Adrenal gland (tissue), 12 donors: ENCODE data around the gene SERPINE2. TPM values are rescaled to one million over a fixed set of nuclear protein-coding genes. Genes with fewer than 3 reads are reported as not detected.
"Not testable (repeated sequence)": the region's sequence is repeated elsewhere in the genome, so short reads cannot be mapped to it uniquely, and the experiment has no call there.

ENCODE experiments used
- DNase-seq, 7 donors: peaks; one replicate each; pipeline ENCODE4 v3.0.0-alpha.2; 2019 to 2020
- H3K27ac ChIP-seq, 5 donors: fragments of 200-600 bp; sonication (generic) in 4 of 5; 1 replicate in 3 of 5; 2 replicates in 2 of 5; pipeline versions ENCODE4 v1.5.1 to v1.8.0; 2016 to 2020; ENCODE audit warnings: mild to moderate bottlenecking in 1 of 5
- H3K27me3 ChIP-seq: fragments of 200-600 bp; 2 replicates; pipeline ENCODE4 v1.8.0; 2021
- H3K36me3 ChIP-seq, 2 donors: fragments of 200-600 bp; replicated peaks in 1 of 2; 1 replicate in 1 of 2; 2 replicates in 1 of 2; pipeline versions ENCODE4 v1.5.1 to v1.8.0; 2018 to 2022
- H3K4me1 ChIP-seq, 2 donors: fragments of 200-600 bp; replicated peaks in 1 of 2; 1 replicate in 1 of 2; 2 replicates in 1 of 2; pipeline versions ENCODE4 v1.5.1 to v1.8.0; 2018 to 2021
- H3K4me3 ChIP-seq, 4 donors: fragments of 200-600 bp; sonication (generic) in 3 of 4; one replicate each; pipeline ENCODE4 v1.5.1; 2016 to 2018
- H3K9me3 ChIP-seq, 3 donors: fragments of 200-600 bp; sonication (generic) in 1 of 3; replicated peaks in 1 of 3; 1 replicate in 2 of 3; 2 replicates in 1 of 3; pipeline versions ENCODE4 v1.5.1 to v1.8.0; 2016 to 2021
- POLR2A ChIP-seq, 2 donors: fragments of 450-650 bp; IDR thresholded peaks; one replicate each; pipeline ENCODE4 v1.6.1; 2017; ENCODE audit warnings: antibody characterized with exemption in 2 of 2, mild to moderate bottlenecking in 2 of 2, moderate library complexity in 1 of 2
- WGBS, 4 donors: extraction: QIAGEN DNeasy Blood & Tissue Kit in 2 of 4; methylation state at CpG; one replicate each; pipeline versions ENCODE4 v1.1.5 to v1.1.7; 2013 to 2017; 5-methylcytosine and 5-hydroxymethylcytosine counted together
- intact Hi-C, 2 donors: fragments of 100-400 bp; cut with DNase I; formaldehyde crosslinking; loops; one replicate each; pipeline versions ENCODE4 v1.14.1 to v1.15.0; 2022 to 2023
- polyA plus RNA-seq, 3 donors: library from polyadenylated mRNA; stranded (reverse); fragments of 200-250 nt in 2 of 3; fragments of 350-450 nt in 1 of 3; fragmentation: Illumina TruSeq in 1 of 3; extraction: RNeasy Lipid Tissue Mini Kit (QIAGEN cat#74804) in 1 of 3; gene quantifications; one replicate each; pipeline ENCODE4 v1.2.3, GENCODE V29; 2013 to 2014
- total RNA-seq, 9 donors: library from RNA; depleted of rRNA in 4 of 9; stranded (reverse); fragments of >200 nt in 4 of 9; fragments of 120-200 nt in 1 of 9; fragmentation: NEBNext Ultra II Directional in 1 of 9; extraction: Animal tissue kit (Norgen Biotek cat#: 25700) in 1 of 9; gene quantifications; one replicate each; pipeline versions ENCODE4 v1.1.0 to v1.2.4, GENCODE V29; 2013 to 2023
- TF ChIP-seq, protein P1 (sequence below), 6 experiments: fragments of 450-650 bp in 4 of 6; fragments of 200-600 bp in 2 of 6; sonication (generic) in 1 of 6; IDR thresholded peaks; 1 replicate in 5 of 6; 2 replicates in 1 of 6; pipeline versions ENCODE4 v1.5.1 to v1.8.0; 2016 to 2021; ENCODE audit warnings: antibody characterized with exemption in 6 of 6, mild to moderate bottlenecking in 2 of 6, moderate library complexity in 1 of 6
- donor health status: healthy with polysubstance abuse.
- donor health status: Bipolar disorder and iron deficiency.
- donor health status: DM: yes; HTN: yes; CAD: no.
- donor health status: DM: no; HTN: no; CAD: no.
- donor health status: DM: no; HTN: no; CAD: no.
- donor health status: DM: yes; HTN: yes; CAD: no.

Gene SERPINE2
- total and polyA plus RNA-seq, 12 donors, result 6.2 to 61.6 (median 16.0) TPM

DNA sequence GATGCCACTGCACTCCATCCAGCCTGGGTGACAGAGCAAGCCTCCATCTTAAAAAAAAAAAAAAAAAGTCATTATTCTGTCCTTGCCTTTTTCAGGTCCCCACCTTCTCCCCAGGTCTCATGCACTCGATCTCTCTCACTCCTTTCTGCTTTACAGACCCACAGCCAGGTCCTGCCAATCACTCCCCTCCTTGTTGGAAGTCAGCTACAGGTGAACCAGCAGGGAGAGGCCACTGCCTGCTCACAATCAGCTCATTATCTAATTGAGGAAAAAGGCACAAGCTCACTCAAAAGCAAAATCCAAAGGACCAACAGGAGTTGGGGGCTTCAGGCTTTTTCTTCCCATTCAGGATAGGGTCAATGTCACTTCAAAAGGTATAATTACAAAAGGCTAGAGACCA is 96.0 kb downstream of the SERPINE2 start:
- peaks cover 11 to 32% of the 10 kb centered on the region in 2 donors for H3K4me1 ChIP-seq
- no peaks in the 10 kb centered on the region for H3K36me3 ChIP-seq
- no peaks in the 10 kb centered on the region for H3K9me3 ChIP-seq
- H3K4me3 ChIP-seq, result peak overlapping the region in 1 of 4 donors; percentile 68
- no peak for DNase-seq
- peak overlapping the region in 1 of 5 donors; percentile 85 for H3K27ac ChIP-seq
- intact Hi-C loops, result no loop called here
- 79 to 92% (median 85%) methylated on average over 1 of the region's 1 CpG for WGBS, 4 donors
- no peaks in the 10 kb centered on the region for H3K27me3 ChIP-seq
- TF ChIP-seq, protein P1, sequence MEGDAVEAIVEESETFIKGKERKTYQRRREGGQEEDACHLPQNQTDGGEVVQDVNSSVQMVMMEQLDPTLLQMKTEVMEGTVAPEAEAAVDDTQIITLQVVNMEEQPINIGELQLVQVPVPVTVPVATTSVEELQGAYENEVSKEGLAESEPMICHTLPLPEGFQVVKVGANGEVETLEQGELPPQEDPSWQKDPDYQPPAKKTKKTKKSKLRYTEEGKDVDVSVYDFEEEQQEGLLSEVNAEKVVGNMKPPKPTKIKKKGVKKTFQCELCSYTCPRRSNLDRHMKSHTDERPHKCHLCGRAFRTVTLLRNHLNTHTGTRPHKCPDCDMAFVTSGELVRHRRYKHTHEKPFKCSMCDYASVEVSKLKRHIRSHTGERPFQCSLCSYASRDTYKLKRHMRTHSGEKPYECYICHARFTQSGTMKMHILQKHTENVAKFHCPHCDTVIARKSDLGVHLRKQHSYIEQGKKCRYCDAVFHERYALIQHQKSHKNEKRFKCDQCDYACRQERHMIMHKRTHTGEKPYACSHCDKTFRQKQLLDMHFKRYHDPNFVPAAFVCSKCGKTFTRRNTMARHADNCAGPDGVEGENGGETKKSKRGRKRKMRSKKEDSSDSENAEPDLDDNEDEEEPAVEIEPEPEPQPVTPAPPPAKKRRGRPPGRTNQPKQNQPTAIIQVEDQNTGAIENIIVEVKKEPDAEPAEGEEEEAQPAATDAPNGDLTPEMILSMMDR (IDR thresholded peaks at IDR 0.05), result no peak
- TF ChIP-seq POLR2A (IDR thresholded peaks at IDR 0.05), result no peak

DNA sequence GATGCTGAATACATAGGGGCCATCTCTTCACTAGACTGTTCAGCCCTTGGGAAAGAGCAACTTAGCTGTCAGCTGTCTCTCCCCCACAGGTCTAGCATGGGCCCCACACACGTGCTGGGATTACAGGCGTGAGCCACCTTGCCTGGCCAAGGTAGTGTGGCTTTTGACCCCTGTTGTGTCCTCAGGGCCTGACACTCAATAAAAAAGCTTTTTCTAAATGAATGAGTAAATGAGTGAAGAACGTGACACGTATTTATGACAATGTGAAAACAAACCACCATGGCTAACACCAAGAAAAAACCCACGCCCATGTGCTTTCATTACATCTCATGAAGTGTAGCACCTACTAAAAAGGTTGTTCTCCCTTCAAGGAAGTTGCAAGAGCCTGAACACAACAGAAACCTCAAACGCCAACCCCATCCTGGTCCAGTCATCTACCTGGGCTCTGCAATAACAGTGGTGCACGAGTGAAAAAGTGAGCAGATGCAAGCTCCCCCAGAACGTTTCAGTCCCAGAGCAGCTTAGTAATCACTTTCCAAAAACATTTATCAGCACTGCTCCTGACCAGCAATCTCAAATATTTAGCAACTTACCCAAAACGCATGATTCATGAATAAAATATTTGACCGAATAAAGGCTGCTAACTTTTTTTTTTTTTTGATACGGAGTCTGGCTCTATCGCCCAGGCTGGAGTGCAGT is 97.4 kb downstream of the SERPINE2 start:
- intact Hi-C loops, result no loop called here
- Histone ChIP-seq H3K27me3 (no peaks in the 10 kb centered on the region), H3K36me3 (no peaks in the 10 kb centered on the region), H3K4me3 (no peak overlapping the region), H3K27ac (peak overlapping the region in 3 of 5 donors; percentile 33 to 53 (median 36)), H3K4me1 (peaks cover 11 to 46% of the 10 kb centered on the region in 2 donors), H3K9me3 (no peaks in the 10 kb centered on the region)
- TF ChIP-seq, protein P1 (IDR thresholded peaks at IDR 0.05), result no peak
- TF ChIP-seq POLR2A (IDR thresholded peaks at IDR 0.05), result no peak
- DNase-seq, result peak in 3 of 7 donors; percentile 23 to 42 (median 34)
- WGBS, 4 donors, result 47 to 64% (median 58%) methylated on average over 12 of the region's 12 CpGs

DNA sequence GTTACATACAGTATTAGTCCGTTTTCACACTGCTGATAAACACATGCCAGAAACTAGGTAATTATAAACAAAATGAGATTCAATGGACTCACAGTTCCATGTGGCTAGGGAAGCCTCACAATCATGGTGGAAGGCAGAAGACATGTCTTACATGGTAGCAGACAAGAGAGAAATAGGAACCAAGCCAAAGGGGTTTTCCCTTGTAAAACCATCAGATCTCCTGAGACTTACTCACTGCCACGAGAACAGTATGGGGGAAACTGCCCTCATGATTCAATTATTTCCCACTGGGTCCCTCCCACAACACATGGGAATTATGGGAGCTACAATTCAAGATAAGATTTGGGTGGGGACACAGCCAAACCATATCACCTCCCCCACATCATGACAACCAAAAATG is 99.6 kb downstream of the SERPINE2 start:
- intact Hi-C loops, DNase-seq, H3K36me3 ChIP-seq, H3K4me3 ChIP-seq, H3K9me3 ChIP-seq, H3K27ac ChIP-seq, H3K27me3 ChIP-seq: not testable (repeated sequence)
- H3K4me1 ChIP-seq, result peaks cover 11 to 50% of the 10 kb centered on the region in 2 donors
- 60 to 73% (median 70%) methylated on average over 2 of the region's 2 CpGs for WGBS, 4 donors

DNA sequence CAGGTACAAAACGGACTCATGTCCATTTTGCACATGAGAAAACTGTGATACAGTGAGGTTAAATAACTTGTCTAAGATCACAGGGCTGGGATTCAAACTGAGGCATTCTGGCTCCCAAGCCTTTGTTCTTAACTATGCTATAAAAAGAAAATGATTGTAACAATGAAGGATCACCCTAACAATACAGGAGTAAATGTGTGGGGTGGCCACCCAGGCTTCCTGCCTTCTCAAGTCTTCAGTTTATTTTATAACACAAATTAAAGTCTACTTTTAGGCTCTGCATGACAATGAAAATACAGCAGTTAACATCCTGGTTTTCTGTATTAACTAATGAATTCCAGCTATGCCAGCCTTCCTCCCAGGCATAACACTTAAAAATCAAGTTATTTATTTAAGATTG is 101.6 kb downstream of the SERPINE2 start:
- H3K36me3 ChIP-seq, result no peaks in the 10 kb centered on the region
- no peak for DNase-seq
- WGBS, 4 donors, result 0 to 3% (median 1%) methylated on average over 1 of the region's 1 CpG
- no peaks in the 10 kb centered on the region for H3K27me3 ChIP-seq
- no peak for TF ChIP-seq POLR2A (IDR thresholded peaks at IDR 0.05)
- TF ChIP-seq, protein P1 (IDR thresholded peaks at IDR 0.05), result no peak
- H3K4me1 ChIP-seq, result peaks cover 5 to 41% of the 10 kb centered on the region in 2 donors
- H3K9me3 ChIP-seq, result no peaks in the 10 kb centered on the region
- no peak overlapping the region for H3K27ac ChIP-seq
- no peak overlapping the region for H3K4me3 ChIP-seq
- intact Hi-C loops, result no loop called here

DNA sequence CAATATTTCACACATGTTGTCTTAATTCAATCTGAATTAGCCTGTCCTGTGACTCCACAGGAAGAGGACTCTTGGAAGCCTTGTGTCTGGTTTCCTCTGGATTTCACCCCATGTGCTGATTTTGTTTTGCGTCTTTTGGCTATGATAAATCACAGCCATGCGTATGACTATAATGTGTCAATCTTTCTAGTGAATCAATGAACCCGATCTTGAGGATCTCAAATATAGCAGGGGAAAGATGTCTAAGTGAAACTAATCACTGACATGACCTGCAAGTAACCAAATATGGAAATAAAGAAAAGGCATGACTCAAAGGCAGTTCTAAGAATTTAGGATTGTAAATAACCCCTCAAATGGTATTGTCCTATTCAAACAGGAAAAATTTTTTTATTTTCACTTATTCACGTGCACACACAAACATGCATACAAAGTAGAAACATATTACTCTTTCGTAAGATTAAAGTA is 102.2 kb downstream of the SERPINE2 start:
- Histone ChIP-seq H3K4me1 (peaks cover 5 to 38% of the 10 kb centered on the region in 2 donors), H3K27ac (no peak overlapping the region)
- 54 to 61% (median 58%) methylated on average over 5 of the region's 5 CpGs for WGBS, 4 donors

More for the DNA sequence above, 102.2 kb downstream of the SERPINE2 start:
- Histone ChIP-seq H3K4me3 (no peak overlapping the region), H3K36me3 (no peaks in the 10 kb centered on the region), H3K27me3 (no peaks in the 10 kb centered on the region), H3K9me3 (no peaks in the 10 kb centered on the region)
- no peak for DNase-seq
- intact Hi-C loops, result no loop called here
- no peak for TF ChIP-seq POLR2A (IDR thresholded peaks at IDR 0.05)
- TF ChIP-seq, protein P1 (IDR thresholded peaks at IDR 0.05), result no peak
